TTC549 (cell line): ENCODE measurements around the gene GPR183.

Experiments
- FAIRE-seq: peaks from 2 replicates; lab custom pipeline; 2012; peaks lifted over from hg19 to GRCh38; lab: Jason Lieb, UNC

Gene GPR183

GRCh38 chr13:99307247-99307646 lies at the start of gene GPR183:
Gene GPR183, minus strand, starts transcription at chr13:99307399. Its CDS starts 11,254 bp downstream, at chr13:99296145.
- FAIRE-seq = no peak

- FAIRE-seq = no peak
These were observed 49.3 kb upstream of the GPR183 start for GRCh38 chr13:99356262-99357091.

GRCh38 chr13:99356012-99356261 lies 48.7 kb upstream of the GPR183 start:
- no peak for FAIRE-seq

- no peak for FAIRE-seq
These were observed 48.2 kb upstream of the GPR183 start for GRCh38 chr13:99355267-99356011.

GRCh38 chr13:99354371-99354951 lies 47.3 kb upstream of the GPR183 start:
- no peak for FAIRE-seq

- FAIRE-seq = no peak
These were observed 46.6 kb upstream of the GPR183 start for GRCh38 chr13:99353836-99354235.

- FAIRE-seq = no peak
These were observed 46.0 kb upstream of the GPR183 start for GRCh38 chr13:99353246-99353600.

- FAIRE-seq = no peak
These were observed 45.4 kb upstream of the GPR183 start for GRCh38 chr13:99352351-99353245.

GRCh38 chr13:99351772-99352171 lies 44.6 kb upstream of the GPR183 start:
- no peak for FAIRE-seq

GRCh38 chr13:99350191-99350590 lies 43.0 kb upstream of the GPR183 start:
- FAIRE-seq = no peak

GRCh38 chr13:99347911-99348451 lies 40.8 kb upstream of the GPR183 start:
- FAIRE-seq = no peak

- FAIRE-seq = no peak
These were observed 40.2 kb upstream of the GPR183 start for GRCh38 chr13:99347335-99347878.

- no peak for FAIRE-seq
These were observed 39.3 kb upstream of the GPR183 start for GRCh38 chr13:99346335-99347042.

- no peak for FAIRE-seq
These were observed 38.1 kb upstream of the GPR183 start for GRCh38 chr13:99345345-99345744.

GRCh38 chr13:99344610-99345208 lies 37.5 kb upstream of the GPR183 start:
- FAIRE-seq = no peak

GRCh38 chr13:99342723-99343315 lies 35.6 kb upstream of the GPR183 start:
- no peak for FAIRE-seq

GRCh38 chr13:99341969-99342722 lies 34.9 kb upstream of the GPR183 start:
- no peak for FAIRE-seq

- FAIRE-seq = no peak
These were observed 33.4 kb upstream of the GPR183 start for GRCh38 chr13:99340638-99341037.

GRCh38 chr13:99339736-99340397 lies 32.7 kb upstream of the GPR183 start:
- FAIRE-seq = no peak
